B cell (primary cell): ENCODE data around the gene XPA. TPM values are rescaled to one million over a fixed set of nuclear protein-coding genes. Genes with fewer than 3 reads are reported as not detected.

Source experiments
- ATAC-seq: fragments of 200-7000 bp; cut with Tn5 transposase; one replicate; pipeline ENCODE4 v1.10.0; 2021; ENCODE audit warnings: low read depth, mild to moderate bottlenecking, moderate number of reproducible peaks, moderate library complexity
- CTCF ChIA-PET: fragments of 350-600 bp; sonication (Branson Sonifier 250); formaldehyde crosslinking; loops from one replicate; lab custom pipeline; 2021; ENCODE audit warnings: antibody characterized with exemption, inconsistent platforms; lab: Charles Lee
- POLR2A ChIA-PET: fragments of 350-600 bp; sonication (Branson Sonifier 250); formaldehyde crosslinking; loops from one replicate; lab custom pipeline; 2021; ENCODE audit warnings: antibody characterized with exemption; lab: Charles Lee
- DNase-seq: peaks from one replicate; pipeline ENCODE4 v3.0.0; 2013
- H2AFZ ChIP-seq: 2 replicates; pipeline ENCODE4 v1.6.1; 2012; ENCODE audit warnings: mild to moderate bottlenecking, low read depth, low read length; ENCODE audit not compliant: insufficient read depth, poor library complexity, severe bottlenecking
- H3K27ac ChIP-seq, 2 donors: 1 replicate in 1 of 2; 2 replicates in 1 of 2; pipeline ENCODE4 v1.5.1; 2012 to 2013; ENCODE audit warnings: low read length in 2 of 2, mild to moderate bottlenecking in 2 of 2, moderate library complexity in 1 of 2
- H3K27me3 ChIP-seq, 4 experiments: fragments of 200-600 bp in 1 of 4; sonication (generic) in 1 of 4; replicated peaks in 1 of 4; 1 replicate in 2 of 4; 2 replicates in 2 of 4; pipeline versions ENCODE4 v1.6.1 to v1.7.0; 2013 to 2016; ENCODE audit warnings: low read length in 3 of 4, mild to moderate bottlenecking in 2 of 4, mixed read lengths in 1 of 4, moderate library complexity in 1 of 4; ENCODE audit not compliant: insufficient read depth in 4 of 4, control insufficient read depth in 3 of 4; ENCODE audit errors: control extremely low read depth in 1 of 4
- H3K36me3 ChIP-seq, 2 experiments: replicated peaks in 1 of 2; 1 replicate in 1 of 2; 2 replicates in 1 of 2; pipeline versions ENCODE4 v1.6.1 to v1.7.1; 2013; ENCODE audit warnings: low read length in 1 of 2; ENCODE audit not compliant: insufficient read depth in 2 of 2, control insufficient read depth in 1 of 2; ENCODE audit errors: control extremely low read depth in 1 of 2, extremely low read depth in 1 of 2
- H3K4me1 ChIP-seq, 2 donors: fragments of 200-600 bp in 1 of 2; sonication (generic) in 1 of 2; 1 replicate in 1 of 2; 2 replicates in 1 of 2; pipeline versions ENCODE4 v1.5.1 to v1.6.1; 2013 to 2017; ENCODE audit warnings: low read length in 2 of 2; ENCODE audit not compliant: control insufficient read depth in 2 of 2, insufficient read depth in 2 of 2
- H3K4me2 ChIP-seq: replicated peaks from 2 replicates; pipeline ENCODE3; 2012; ENCODE audit warnings: mild to moderate bottlenecking, low read depth, low read length; ENCODE audit not compliant: poor library complexity, severe bottlenecking
- H3K4me3 ChIP-seq, 5 experiments: fragments of 200-600 bp in 1 of 5; sonication (generic) in 1 of 5; 1 replicate in 3 of 5; 2 replicates in 2 of 5; pipeline versions ENCODE4 v1.5.1 to v1.7.0; 2011 to 2016; ENCODE audit warnings: low read length in 4 of 5, mild to moderate bottlenecking in 4 of 5, low read depth in 2 of 5, control low read depth in 1 of 5, moderate library complexity in 1 of 5; ENCODE audit not compliant: insufficient read depth in 1 of 5; ENCODE audit errors: control extremely low read depth in 1 of 5, extremely low read depth in 1 of 5
- H3K79me2 ChIP-seq: fragments of 200-600 bp; sonication (generic); one replicate; pipeline ENCODE4 v1.6.0; 2016; ENCODE audit warnings: low read length; ENCODE audit not compliant: control insufficient read depth, insufficient read depth
- H3K9ac ChIP-seq: fragments of 200-600 bp; sonication (generic); 2 replicates; pipeline ENCODE4 v1.6.1; 2017; ENCODE audit warnings: mild to moderate bottlenecking, low read length, moderate library complexity
- H3K9me3 ChIP-seq, 3 donors: one replicate each; pipeline versions ENCODE4 v1.6.1 to v1.7.1; 2013; ENCODE audit warnings: low read length in 2 of 3; ENCODE audit not compliant: control insufficient read depth in 2 of 3, insufficient read depth in 1 of 3; ENCODE audit errors: control extremely low read depth in 1 of 3
- H4K20me1 ChIP-seq: 2 replicates; pipeline ENCODE4 v1.6.0; 2012; ENCODE audit warnings: mild to moderate bottlenecking, low read length; ENCODE audit not compliant: insufficient read depth, control insufficient read depth, poor library complexity, severe bottlenecking
- H3K27ac Mint-ChIP-seq: one replicate; pipeline ENCODE4 v1.8.0; 2021; ENCODE audit warnings: mixed read lengths
- H3K27me3 Mint-ChIP-seq: one replicate; pipeline ENCODE4 v1.8.0; 2021; ENCODE audit warnings: mixed read lengths
- H3K4me1 Mint-ChIP-seq: one replicate; pipeline ENCODE4 v1.8.0; 2021; ENCODE audit warnings: mixed read lengths
- H3K4me3 Mint-ChIP-seq: one replicate; pipeline ENCODE4 v1.8.0; 2021; ENCODE audit warnings: mixed read lengths
- H3K9me3 Mint-ChIP-seq: one replicate; pipeline ENCODE4 v1.8.0; 2022; ENCODE audit warnings: mixed read lengths; ENCODE audit not compliant: insufficient read depth
- CTCF ChIP-seq: fragments of 200-600 bp; IDR thresholded peaks from one replicate; pipeline ENCODE4 v1.8.0; 2022; ENCODE audit warnings: antibody characterized with exemption, mild to moderate bottlenecking
- EZH2 ChIP-seq: IDR thresholded peaks from 2 replicates; pipeline ENCODE4 v1.6.1; 2012; ENCODE audit warnings: borderline replicate concordance, low read depth, mild to moderate bottlenecking, moderate library complexity, low read length; ENCODE audit not compliant: insufficient read depth, poor library complexity, severe bottlenecking
- WGBS: methylation state at CpG from one replicate; pipeline ENCODE4 v1.1.5; 2013; ENCODE audit warnings: missing lambda C conversion rate; ENCODE audit not compliant: insufficient coverage; 5-methylcytosine and 5-hydroxymethylcytosine counted together
- intact Hi-C: fragments of 100-400 bp; cut with micrococcal nuclease; formaldehyde crosslinking; loops from one replicate; pipeline ENCODE4 v1.10.0; 2022
- polyA plus RNA-seq: library from polyadenylated mRNA; depleted of rRNA; stranded (reverse); fragments of >200 nt; gene quantifications from 2 replicates; pipeline ENCODE4 v1.2.3, GENCODE V29; 2012
- total RNA-seq, 2 donors: library from RNA; stranded (reverse); fragments of 120-200 nt in 1 of 2; gene quantifications; 1 replicate in 1 of 2; 2 replicates in 1 of 2; pipeline versions ENCODE4 v1.2.3 to v1.2.4, GENCODE V29; 2013 to 2022

The XPA gene
- total and polyA plus RNA-seq, 2 donors (not counting 1 experiment from before 2014, with no cell fraction given): 3.8 to 21.3 TPM

GRCh38 chr9:97697837-97698236 is 697 bp upstream of the XPA start:
- 25% methylated on average over 1 of the region's 1 CpG for WGBS
- Histone ChIP-seq H3K79me2 (peaks cover 41% of the 10 kb centered on the region), H3K27ac (peak overlapping the region; percentile 77 to 82), H3K36me3 (peaks cover 0 to 7% of the 10 kb centered on the region in 2 experiments), H3K9ac (peak overlapping the region; percentile 81), H3K4me1 (peaks cover 30 to 40% of the 10 kb centered on the region in 2 donors), H2AFZ (peak overlapping the region; percentile 88), H4K20me1 (no peaks in the 10 kb centered on the region), H3K27me3 (no peaks in the 10 kb centered on the region), H3K4me3 (peak overlapping the region; percentile 55 to 84 (median 74)), H3K4me2 (peak overlapping the region; percentile 90), H3K9me3 (peaks cover 0 to 3% (median 1%) of the 10 kb centered on the region in 3 donors)
- no peak for TF ChIP-seq EZH2
- no peak for TF ChIP-seq CTCF
- Mint-ChIP-seq H3K9me3 (no peaks in the 10 kb centered on the region), H3K27me3 (peaks cover 7% of the 10 kb centered on the region), H3K27ac (peak overlapping the region; percentile 94), H3K4me3 (peak overlapping the region; percentile 91), H3K4me1 (peaks cover 59% of the 10 kb centered on the region)
- DNase-seq (no peak), ATAC-seq (no peak)
- CTCF ChIA-PET: interaction anchor here (1.4 kb wide), 1 partner anchor 11 kb away, joined by 5 read pairs; no protein-coding TSS in a partner anchor
- POLR2A ChIA-PET: interaction anchor here (0.6 to 1.3 kb wide), 4 partner anchors 64 to 559 kb away, joined by 4 to 7 read pairs (median 4); partner anchors contain the start of genes ANP32B, NCBP1, TRMO and TSTD2
- intact Hi-C loops: loop anchor here (1.0 to 10.0 kb wide), 8 partner anchors 65 to 1281 kb away; partner anchors contain the start of genes ANP32B, NCBP1, TRMO and TSTD2
